Measurements from ENCODE around the gene PRG2. TPM values are rescaled to one million over a fixed set of nuclear protein-coding genes. Genes with fewer than 3 reads are reported as not detected.

The PRG2 gene
- total and polyA plus RNA-seq, 9 of the 15 experiments (the other 6 are each of a cell fraction or from before 2014, with no cell fraction given): 1.8 to 78.0 (median 26.6) TPM

GRCh38 chr11:57358543-57358961 is 31.9 kb downstream of the PRG2 start (continued):
- TF ChIP-seq KDM4B (IDR thresholded peaks at IDR 0.05; ENCODE audit: borderline replicate concordance in 2 of 2, low read depth in 1 of 2) (no peak), PCBP2 (IDR thresholded peaks at IDR 0.05; ENCODE audit: low read depth, low read length, poor library complexity, severe bottlenecking) (no peak), PRMT5 (CRISPR knock-in tag; IDR thresholded peaks at IDR 0.05) (no peak), ZNF766 (CRISPR knock-in tag; conservative IDR thresholded peaks at IDR 0.05) (no peak), EP300 (IDR thresholded peaks at IDR 0.05; ENCODE audit: low read length) (peak; percentile 41; the same call in 1 of the 2 replicates), MYC (IDR thresholded peaks at IDR 0.05; ENCODE audit: low read depth, low read length) (0 out of 2 replicates have a peak, but pooled peaks have one; percentile 28), MYC (CRISPR knock-in tag; IDR thresholded peaks at IDR 0.05; ENCODE audit: borderline replicate concordance, low read depth) (no peak), ZNF318 (IDR thresholded peaks at IDR 0.05; ENCODE audit: borderline replicate concordance in 1 of 2, low read depth in 1 of 2) (no peak), GTF3C2 (IDR thresholded peaks at IDR 0.05; ENCODE audit: borderline replicate concordance, extremely low read depth, insufficient read length) (no peak), LCOR (CRISPR knock-in tag; IDR thresholded peaks at IDR 0.05) (no peak), ZFP30 (CRISPR knock-in tag; IDR thresholded peaks at IDR 0.05; ENCODE audit: borderline replicate concordance) (no peak), MAZ (CRISPR knock-in tag; conservative IDR thresholded peaks at IDR 0.05 in 1 of 2, IDR thresholded peaks at IDR 0.05 in 1 of 2) (no peak), ZNF696 (CRISPR knock-in tag; conservative IDR thresholded peaks at IDR 0.05) (no peak), GATA2 (CRISPR knock-in tag; IDR thresholded peaks at IDR 0.05) (peak; percentile 50), HMG20A (CRISPR knock-in tag; conservative IDR thresholded peaks at IDR 0.05) (no peak), ESRRA (IDR thresholded peaks at IDR 0.05; ENCODE audit: borderline replicate concordance, low read depth) (no peak), BRD4 (IDR thresholded peaks at IDR 0.05) (no peak), KLF16 (IDR thresholded peaks at IDR 0.05) (no peak)

Measured in K562 (cell line).